PFSK-1 (cell line): ENCODE results near the gene RPS6KC1.

Source experiments
- FOXP2 ChIP-seq: optimal IDR thresholded peaks from 2 replicates; pipeline ENCODE3; 2011; ENCODE audit warnings: borderline replicate concordance, control low read depth, inconsistent platforms; ENCODE audit not compliant: insufficient read depth; ENCODE audit errors: extremely low read length, extremely low read depth
- POLR2AphosphoS5 ChIP-seq: IDR thresholded peaks from 2 replicates; pipeline ENCODE4 v1.6.1; 2012; ENCODE audit warnings: low read depth, mild to moderate bottlenecking, control low read depth, low read length, moderate library complexity
- SIN3A ChIP-seq: IDR thresholded peaks from 2 replicates; pipeline ENCODE4 v1.6.1; 2012; ENCODE audit warnings: mild to moderate bottlenecking, low read length, moderate library complexity, borderline replicate concordance; ENCODE audit not compliant: insufficient read depth
- TAF1 ChIP-seq: IDR thresholded peaks from 2 replicates; pipeline ENCODE4 v1.6.1; 2012; ENCODE audit warnings: low read length, control low read depth, borderline replicate concordance; ENCODE audit not compliant: insufficient read depth
- TF ChIP-seq, protein P1 (sequence below), 2 experiments: IDR thresholded peaks; 2 replicates each; pipeline versions ENCODE4 v1.6.1 to v1.8.0; 2011 to 2012; ENCODE audit warnings: low read depth in 2 of 2, low read length in 2 of 2, control low read depth in 1 of 2, inconsistent platforms in 1 of 2, mild to moderate bottlenecking in 1 of 2, moderate library complexity in 1 of 2; ENCODE audit not compliant: insufficient read depth in 1 of 2

DNA sequence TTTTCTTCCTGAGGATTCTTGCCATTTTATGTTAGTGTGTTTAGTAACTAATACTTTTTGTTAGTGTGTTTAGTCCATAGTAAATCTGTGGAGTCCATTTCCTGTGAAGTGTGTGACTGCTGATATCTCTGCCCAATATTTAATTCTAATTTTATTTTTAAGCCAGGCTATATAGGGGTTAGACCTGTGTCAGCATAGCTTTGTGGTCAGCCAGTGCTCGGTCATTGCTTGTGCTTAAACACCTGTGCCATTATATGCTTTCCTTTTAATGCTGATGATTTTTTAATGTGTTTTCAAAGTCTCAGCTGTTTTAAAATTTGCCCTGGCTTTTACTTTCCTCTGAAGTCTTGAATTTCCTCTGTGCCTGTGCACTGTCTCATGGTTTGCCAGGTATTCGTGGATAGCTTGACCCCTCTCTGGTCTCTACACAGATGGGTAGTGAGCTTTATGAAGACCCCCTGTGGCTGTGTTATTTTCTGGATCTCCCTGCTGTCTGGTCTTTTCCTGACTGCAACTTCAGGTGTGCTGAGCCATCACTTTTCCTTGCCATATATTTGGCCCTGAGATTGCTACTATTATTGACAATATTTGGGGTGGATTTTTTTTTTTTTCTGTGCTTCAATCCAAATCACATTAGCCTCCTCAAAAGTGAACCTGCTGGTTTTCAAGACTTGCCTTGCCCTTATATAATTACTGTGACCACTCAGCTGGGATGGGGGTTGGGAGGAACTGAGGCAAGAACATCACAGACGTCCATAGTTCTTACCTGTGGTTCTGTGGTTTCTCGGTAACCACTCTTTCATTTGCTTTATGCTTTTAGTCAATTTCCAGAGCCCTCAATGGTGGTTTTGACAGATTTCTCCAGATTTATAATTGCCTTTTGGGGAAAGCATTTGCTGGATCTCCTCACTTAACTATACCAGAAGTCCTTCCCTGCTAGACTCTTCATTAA, 59.6 kb downstream of the RPS6KC1 start:
- TF ChIP-seq, protein P1, sequence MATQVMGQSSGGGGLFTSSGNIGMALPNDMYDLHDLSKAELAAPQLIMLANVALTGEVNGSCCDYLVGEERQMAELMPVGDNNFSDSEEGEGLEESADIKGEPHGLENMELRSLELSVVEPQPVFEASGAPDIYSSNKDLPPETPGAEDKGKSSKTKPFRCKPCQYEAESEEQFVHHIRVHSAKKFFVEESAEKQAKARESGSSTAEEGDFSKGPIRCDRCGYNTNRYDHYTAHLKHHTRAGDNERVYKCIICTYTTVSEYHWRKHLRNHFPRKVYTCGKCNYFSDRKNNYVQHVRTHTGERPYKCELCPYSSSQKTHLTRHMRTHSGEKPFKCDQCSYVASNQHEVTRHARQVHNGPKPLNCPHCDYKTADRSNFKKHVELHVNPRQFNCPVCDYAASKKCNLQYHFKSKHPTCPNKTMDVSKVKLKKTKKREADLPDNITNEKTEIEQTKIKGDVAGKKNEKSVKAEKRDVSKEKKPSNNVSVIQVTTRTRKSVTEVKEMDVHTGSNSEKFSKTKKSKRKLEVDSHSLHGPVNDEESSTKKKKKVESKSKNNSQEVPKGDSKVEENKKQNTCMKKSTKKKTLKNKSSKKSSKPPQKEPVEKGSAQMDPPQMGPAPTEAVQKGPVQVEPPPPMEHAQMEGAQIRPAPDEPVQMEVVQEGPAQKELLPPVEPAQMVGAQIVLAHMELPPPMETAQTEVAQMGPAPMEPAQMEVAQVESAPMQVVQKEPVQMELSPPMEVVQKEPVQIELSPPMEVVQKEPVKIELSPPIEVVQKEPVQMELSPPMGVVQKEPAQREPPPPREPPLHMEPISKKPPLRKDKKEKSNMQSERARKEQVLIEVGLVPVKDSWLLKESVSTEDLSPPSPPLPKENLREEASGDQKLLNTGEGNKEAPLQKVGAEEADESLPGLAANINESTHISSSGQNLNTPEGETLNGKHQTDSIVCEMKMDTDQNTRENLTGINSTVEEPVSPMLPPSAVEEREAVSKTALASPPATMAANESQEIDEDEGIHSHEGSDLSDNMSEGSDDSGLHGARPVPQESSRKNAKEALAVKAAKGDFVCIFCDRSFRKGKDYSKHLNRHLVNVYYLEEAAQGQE (IDR thresholded peaks at IDR 0.05; ENCODE audit: insufficient read depth in 1 of 2, low read depth in 2 of 2, low read length in 2 of 2): no peak
- TF ChIP-seq FOXP2 (no peak), POLR2AphosphoS5 (no peak), SIN3A (no peak), TAF1 (no peak)
